Stimulated activated CD4-positive, alpha-beta T cell treated with anti-CD3 and anti-CD28 coated beads, Interleukin-1b, Interleukin-23, amount 100 ng/mL, for 1 hour (primary cell): ENCODE measurements around the gene RPL9.
"Not testable (repeated sequence)": the region's sequence is repeated elsewhere in the genome, so short reads cannot be mapped to it uniquely, and the experiment has no call there.

Source experiments
- DNase-seq, 2 donors: peaks; one replicate each; pipeline ENCODE4 v3.0.0-alpha.2; 2020; ENCODE audit warnings: low read depth in 2 of 2

RPL9 gene

DNA sequence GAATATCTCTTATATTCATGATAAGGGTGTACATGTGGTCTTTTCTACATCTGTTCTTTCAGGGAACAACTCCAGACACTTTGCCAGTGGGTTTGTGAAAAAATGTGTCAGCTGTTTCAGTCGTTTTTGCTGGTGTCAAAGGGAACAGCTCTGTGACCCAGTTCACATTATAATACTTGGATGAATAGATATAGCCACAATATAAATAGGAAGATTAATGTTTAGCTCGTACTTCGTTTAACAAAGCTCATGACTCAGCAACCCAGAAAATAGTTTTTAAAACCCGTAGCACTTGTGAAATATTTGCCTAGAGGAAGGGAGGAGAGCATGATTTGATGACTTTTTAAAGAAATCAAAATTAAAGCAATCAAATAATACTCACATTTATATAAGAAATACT, 8.0 kb upstream of the RPL9 start:
- no peak for DNase-seq

GRCh38 chr4:39464886-39465501, 6.3 kb upstream of the RPL9 start:
- DNase-seq, result no peak

DNA sequence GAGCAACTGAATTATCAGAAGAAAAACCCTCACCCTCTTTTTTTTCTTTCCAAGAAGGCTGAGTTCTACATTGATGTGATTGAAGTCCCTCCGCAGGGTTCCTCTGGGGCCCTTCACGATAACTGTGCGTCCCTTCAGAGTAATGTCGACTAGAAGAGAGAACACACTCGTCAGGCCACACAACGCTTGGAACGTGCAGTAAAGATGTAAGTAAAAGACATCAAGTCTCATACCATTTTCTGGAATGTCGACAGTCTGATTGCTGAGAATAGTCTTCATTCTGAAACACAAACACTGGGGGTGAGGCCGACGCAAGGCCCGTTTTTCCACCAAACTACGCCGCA, 589 bp downstream of the RPL9 start:
- not testable (repeated sequence) for DNase-seq

GRCh38 chr4:39456946-39457763, 1.6 kb downstream of the RPL9 start:
- DNase-seq, result no peak

DNA sequence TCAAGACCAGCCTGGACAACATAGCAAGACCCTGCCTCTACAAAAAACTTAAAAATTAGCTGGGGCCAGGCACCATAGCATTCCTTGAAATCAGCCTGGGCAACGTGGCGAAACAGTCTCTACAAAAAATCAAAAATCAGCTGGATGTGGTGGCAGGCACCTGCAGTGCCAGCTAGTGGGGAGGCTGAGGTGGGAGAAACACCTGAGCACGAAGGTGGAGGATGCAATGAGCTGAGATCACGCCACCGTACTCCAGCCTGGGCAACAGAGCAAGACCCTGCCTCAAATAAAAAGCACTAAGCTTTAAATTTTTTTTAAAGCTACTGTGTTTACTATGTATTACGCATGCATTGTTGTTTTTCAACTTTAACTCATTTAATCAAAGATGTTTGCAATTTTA, 3.2 kb downstream of the RPL9 start:
- no peak for DNase-seq

DNA sequence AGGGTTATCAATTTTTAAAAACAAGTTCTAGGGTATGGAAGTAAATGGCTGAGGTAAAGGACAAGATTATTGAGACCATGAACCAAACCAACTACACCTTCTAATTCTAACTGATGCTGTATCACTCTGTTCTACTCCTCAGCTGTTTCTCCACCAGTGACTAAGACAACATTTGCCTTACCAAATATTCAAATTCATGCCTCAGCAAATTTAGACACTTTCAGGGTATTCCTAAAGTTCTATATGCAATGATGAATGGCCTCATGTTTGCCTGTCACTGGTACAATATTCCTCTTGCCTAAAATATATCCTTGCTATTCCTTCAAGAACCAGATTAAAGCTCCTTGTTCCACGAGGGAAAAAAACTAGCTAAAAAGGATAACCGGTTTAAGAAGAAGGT, 5.0 kb downstream of the RPL9 start:
- DNase-seq, result no peak

DNA sequence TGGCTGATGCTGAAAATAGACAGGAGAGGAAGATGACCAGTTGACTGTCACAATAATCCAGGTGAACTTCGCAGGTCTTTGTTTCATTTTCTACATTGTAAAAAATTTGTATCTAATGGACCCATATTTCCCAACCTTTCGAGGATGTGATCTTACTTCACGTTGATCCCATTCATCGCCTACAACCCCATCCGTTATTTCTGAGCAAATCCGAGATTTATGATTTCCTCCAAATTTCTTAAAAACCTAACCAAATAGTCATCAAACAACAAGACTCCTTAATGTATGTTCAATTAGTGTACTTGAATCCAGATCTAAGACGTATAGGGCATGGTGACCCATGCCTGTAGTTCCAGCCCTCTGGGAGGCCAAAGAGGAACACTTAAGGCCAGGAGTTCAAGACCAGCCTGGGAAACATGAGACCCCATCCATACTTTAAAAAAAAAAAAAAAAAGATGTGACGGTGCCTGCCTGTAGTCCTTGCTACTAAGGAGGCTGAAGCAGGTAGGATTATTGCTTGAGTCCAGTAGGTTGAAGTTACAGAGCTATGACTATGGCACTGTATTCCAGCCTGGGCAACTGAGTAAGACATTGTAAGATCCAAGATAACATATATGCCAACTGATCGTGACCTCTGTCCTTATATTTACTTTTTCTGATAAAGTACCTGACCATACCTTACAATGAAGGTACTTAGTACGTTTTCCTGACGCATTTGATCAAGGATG, 5.7 kb downstream of the RPL9 start:
- DNase-seq, result no peak

DNA sequence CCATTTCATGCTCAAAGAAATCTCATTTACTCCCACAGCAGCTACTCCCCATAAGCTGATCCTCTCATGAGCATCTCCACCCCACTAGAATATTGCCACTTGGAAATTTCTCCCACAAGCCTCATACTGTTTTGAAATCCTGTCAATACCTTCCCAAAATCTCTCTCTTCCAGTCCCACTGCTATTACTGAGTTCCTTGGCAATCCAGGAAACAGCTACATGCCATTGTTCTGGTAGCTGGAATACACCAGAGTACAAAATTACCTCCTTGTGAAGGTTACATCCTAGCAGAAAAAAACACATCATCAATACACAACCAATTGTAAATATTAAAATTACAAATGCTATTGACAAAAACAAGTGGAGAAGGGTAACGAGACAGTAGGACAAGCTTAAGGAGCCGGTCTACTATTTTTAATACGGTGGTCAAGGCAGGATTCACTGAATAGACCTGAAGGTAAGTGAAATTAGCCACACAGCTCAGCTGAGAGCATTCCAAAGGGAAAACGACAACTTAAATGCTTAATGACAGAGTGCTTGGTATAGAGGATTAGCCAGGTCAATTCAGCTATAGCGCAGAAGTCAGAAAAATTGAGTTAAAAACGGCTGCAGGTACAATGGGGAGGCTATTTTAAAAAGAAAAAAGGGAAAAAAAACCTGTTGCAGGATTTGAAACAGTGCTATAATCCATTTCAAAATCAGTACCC, 6.4 kb downstream of the RPL9 start:
- no peak for DNase-seq

GRCh38 chr4:39451423-39452023, 7.2 kb downstream of the RPL9 start:
- DNase-seq, result no peak

GRCh38 chr4:39450618-39451017, 8.1 kb downstream of the RPL9 start:
- no peak for DNase-seq

DNA sequence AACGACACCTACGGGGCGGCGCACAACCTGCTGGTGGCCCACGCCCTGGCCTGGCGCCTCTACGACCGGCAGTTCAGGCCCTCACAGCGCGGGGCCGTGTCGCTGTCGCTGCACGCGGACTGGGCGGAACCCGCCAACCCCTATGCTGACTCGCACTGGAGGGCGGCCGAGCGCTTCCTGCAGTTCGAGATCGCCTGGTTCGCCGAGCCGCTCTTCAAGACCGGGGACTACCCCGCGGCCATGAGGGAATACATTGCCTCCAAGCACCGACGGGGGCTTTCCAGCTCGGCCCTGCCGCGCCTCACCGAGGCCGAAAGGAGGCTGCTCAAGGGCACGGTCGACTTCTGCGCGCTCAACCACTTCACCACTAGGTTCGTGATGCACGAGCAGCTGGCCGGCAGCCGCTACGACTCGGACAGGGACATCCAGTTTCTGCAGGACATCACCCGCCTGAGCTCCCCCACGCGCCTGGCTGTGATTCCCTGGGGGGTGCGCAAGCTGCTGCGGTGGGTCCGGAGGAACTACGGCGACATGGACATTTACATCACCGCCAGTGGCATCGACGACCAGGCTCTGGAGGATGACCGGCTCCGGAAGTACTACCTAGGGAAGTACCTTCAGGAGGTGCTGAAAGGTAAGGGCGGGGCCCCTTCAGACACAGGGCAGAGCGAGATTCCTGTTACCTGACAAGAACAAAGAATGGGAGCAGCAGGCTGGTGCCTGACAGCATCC, 11.7 kb downstream of the RPL9 start:
- DNase-seq, result no peak

DNA sequence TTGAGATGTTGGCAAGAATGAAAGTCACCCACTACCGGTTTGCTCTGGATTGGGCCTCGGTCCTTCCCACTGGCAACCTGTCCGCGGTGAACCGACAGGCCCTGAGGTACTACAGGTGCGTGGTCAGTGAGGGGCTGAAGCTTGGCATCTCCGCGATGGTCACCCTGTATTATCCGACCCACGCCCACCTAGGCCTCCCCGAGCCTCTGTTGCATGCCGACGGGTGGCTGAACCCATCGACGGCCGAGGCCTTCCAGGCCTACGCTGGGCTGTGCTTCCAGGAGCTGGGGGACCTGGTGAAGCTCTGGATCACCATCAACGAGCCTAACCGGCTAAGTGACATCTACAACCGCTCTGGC, 12.3 kb downstream of the RPL9 start:
- no peak for DNase-seq

- no peak for DNase-seq
These were observed 15.7 kb downstream of the RPL9 start for GRCh38 chr4:39442998-39443397.

- DNase-seq, result no peak
These were observed 17.1 kb downstream of the RPL9 start for GRCh38 chr4:39441593-39441992.

GRCh38 chr4:39435659-39436563, 22.8 kb downstream of the RPL9 start:
- DNase-seq, result no peak

DNA sequence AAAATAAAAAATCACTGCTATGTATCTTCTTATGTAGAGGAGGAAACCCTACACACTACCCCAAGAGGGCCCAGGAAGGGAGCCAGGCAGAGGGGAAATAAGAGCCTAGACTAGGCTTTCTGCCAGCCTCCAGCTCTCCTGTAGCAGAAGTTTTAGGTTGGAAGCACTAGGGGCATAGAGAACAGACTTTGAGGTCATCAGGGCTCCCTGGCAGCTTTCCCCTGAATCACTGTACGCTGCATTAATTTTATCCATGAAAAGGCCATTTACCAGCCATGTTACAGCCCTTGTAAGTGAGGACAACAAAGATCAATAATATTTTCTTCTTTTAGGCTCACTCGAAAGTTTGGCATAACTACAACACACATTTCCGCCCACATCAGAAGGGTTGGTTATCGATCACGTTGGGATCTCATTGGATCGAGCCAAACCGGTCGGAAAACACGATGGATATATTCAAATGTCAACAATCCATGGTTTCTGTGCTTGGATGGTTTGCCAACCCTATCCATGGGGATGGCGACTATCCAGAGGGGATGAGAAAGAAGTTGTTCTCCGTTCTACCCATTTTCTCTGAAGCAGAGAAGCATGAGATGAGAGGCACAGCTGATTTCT, 24.7 kb downstream of the RPL9 start:
- DNase-seq, result no peak

- no peak for DNase-seq
These were observed 29.0 kb downstream of the RPL9 start for GRCh38 chr4:39429476-39430334.

DNA sequence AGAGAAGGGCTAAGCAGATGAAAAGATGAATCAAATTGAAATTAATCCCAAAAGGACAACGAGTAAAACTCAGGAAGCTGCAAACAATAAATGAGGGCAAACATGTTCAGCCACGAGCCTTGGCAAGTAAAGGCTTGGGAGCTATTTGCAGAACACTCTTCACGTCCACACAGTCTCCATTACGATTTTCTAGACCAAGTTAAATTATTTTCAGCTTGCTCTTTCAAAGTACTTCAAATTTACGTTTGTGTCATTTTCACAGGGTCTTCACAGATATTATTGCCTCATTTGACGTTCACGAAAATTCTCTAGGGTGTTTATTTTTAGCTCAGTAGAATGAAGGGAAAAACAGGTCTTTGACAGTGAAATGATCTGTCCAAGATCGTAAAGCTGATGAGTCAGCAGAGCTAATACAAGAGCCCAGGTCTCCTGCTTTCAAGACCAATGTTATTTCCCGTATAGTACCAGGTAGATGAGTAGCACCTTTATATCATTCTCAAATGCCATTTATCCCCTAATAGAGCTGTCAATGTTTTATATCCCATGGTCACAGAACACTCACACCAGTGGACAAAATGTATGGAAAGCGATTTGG, 31.1 kb downstream of the RPL9 start:
- DNase-seq, result no peak
